Neural progenitor cell (in vitro differentiated cells): ENCODE data around the gene SIVA1.

ENCODE experiments used
- CTCF ChIP-seq: fragments of 200-600 bp; sonication (generic); IDR thresholded peaks from 2 replicates; pipeline ENCODE4 v1.5.1; 2017; ENCODE audit warnings: antibody characterized with exemption, mild to moderate bottlenecking
- EZH2 ChIP-seq: fragments of 200-600 bp; sonication (generic); IDR thresholded peaks from 2 replicates; pipeline ENCODE4 v1.6.1; 2017; ENCODE audit warnings: antibody characterized with exemption, mild to moderate bottlenecking, moderate library complexity

GRCh38 chr14:104729835-104730181 lies 23.1 kb upstream of the SIVA1 start:
- TF ChIP-seq CTCF (no peak), EZH2 (no peak)
